HG03103 (cell line): Measurements from ENCODE around the gene DMRTA1.
A peak's percentile ranks its signal among the peaks of the same experiment; 100 is the strongest.
"Not testable (repeated sequence)": the region's sequence is repeated elsewhere in the genome, so short reads cannot be mapped to it uniquely, and the experiment has no call there.

Source experiments
- ATAC-seq: cut with Tn5 transposase; IDR thresholded peaks from one replicate; pipeline ENCODE4 v1.9.1; 2021; ENCODE audit warnings: low read depth; ENCODE audit not compliant: unreplicated experiment

The DMRTA1 gene

DNA sequence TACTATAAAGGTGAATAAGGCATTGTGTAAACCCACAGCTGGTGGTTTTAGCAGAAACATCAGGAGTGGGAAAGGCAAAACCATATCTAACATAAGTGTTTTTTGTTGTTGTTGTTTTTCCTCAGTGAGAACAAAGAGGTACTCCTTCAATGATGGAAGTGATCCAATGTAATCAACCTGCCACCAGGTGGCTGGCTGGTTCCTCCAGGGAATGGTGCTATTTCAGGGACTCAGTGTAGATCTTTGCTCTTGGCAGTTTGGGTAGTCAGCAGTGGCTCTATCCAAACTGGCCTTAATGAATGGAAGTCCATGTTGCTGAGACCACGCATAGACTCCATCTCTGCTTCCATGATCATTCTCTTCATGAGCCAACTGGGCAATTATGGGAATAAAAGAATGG lies 10.8 kb downstream of the DMRTA1 start:
- no peak for ATAC-seq

DNA sequence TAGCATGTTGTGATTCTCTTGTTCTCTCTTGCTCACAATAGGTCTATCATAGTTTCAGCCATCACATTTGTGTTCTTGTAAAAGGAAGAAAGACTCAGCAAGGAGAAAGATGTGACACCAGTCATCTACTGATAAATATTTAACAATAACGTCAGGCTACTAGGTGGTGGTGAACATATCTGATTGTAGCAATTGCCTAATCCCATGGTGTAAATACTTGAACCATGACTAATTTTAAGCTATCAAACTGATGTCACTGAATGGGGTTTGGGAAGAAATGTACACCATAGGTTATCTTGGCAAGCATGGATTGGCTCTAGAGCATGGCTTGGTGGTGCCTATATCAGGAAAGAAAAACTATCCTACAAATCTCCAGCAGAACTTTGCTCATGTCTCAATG lies 16.6 kb downstream of the DMRTA1 start:
- ATAC-seq = no peak

DNA sequence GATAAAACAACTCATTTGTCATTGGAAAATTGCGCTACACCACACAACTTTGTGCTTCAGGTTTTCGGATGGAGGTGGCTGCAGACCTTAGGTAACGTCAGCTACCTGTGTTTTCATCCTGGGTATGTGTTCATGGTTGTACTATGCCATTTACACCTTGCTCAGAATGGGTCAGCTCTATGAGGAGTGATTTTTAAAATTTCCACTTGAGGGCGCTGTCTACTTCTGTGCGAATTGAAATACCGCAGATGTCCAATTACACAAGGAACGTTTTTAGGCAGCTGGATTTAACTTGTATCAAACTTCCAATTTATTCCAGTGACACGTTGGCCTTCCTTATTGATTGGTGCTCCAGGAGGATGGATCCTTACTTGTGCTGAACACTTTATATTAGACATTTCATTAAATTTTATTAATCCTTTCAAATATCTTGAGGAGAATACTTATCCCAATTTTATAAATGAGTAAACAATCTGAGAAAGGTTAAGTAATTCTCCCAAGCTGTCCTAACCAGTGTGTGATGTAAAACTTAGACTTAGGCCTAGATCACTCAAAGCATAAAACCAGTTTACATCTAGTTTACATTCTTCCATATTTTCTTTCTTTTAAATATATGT lies 23.4 kb downstream of the DMRTA1 start:
- ATAC-seq = peak; percentile 82

DNA sequence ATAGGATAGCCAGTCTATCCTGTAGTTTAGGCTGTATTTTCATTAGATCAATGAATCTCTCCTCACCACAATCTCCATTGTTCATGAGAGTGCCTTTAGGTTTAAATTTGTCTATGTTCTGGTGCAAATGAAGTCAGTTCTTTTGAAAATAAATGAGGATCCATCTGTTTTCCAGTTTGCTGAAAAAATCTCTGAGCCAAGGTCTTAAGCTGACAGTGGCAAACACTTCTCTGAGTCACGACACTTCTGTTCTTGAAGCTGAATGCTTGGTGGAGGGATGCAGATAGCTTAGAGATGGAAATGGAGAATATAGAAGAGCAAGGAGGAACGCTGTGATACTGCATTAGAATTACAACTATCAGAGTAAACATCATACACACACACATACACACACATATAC lies 34.9 kb downstream of the DMRTA1 start:
- ATAC-seq = no peak

DNA sequence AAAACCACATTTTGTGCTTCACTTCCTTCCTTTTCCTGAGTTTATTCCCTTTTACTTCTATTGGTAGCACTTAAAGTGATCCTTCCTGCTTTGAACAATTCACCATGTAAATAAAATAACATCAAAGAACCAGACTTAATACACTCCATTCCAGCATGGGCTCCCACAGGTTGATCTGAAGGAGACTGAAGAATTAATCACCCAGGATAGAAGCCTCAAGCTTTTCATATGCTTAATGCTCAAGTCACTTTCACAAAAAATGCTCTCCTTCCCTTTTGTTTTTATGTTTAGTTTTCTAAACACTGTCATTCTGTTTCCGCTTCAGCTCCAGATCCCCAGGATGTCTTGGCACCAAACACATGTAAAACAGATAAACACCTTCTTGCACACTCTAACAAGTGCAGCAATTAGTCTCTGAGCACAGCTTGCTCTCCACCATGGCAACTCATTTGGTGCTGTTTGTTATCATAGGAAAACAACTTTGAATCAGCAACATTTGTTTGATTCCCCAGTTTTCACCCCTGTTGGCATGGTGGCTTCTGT lies 37.0 kb downstream of the DMRTA1 start:
- ATAC-seq = no peak

DNA sequence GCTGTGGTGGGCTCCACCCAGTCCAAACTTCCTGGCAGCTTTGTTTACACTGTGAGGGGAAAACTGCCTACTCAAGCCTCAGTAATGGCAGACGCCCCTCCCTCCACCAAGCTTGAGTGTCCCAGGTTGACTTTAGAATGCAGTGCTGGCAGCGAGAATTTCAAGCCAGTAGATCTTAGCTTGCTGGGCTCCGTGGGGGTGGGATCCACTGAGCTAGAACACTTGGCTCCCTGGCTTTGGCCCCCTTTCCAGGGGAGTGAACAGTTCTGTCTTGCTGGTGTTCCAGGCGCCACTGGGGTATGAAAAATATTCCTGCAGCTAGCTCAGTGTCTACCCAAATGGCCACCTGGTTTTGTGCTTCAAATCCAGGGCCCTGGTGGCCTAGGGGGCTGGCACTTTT lies 49.6 kb downstream of the DMRTA1 start:
- ATAC-seq = not testable (repeated sequence)
